AG09309 (cell line): ENCODE results near the gene KLK6.

Experiments used
- DNase-seq: peaks from one replicate; pipeline ENCODE4 v3.0.0-alpha.2; 2010; ENCODE audit warnings: low read depth
- H3K4me3 ChIP-seq: 2 replicates; pipeline ENCODE4 v1.5.1; 2011; ENCODE audit warnings: mild to moderate bottlenecking, low read depth, low read length, moderate library complexity; ENCODE audit not compliant: control insufficient read depth
- TF ChIP-seq, protein P1 (sequence below): IDR thresholded peaks from 2 replicates; pipeline ENCODE4 v1.5.1; 2011; ENCODE audit warnings: mild to moderate bottlenecking, low read depth, low read length, inconsistent platforms; ENCODE audit not compliant: insufficient read depth, control insufficient read depth; ENCODE audit errors: missing control alignments

KLK6 gene

DNA sequence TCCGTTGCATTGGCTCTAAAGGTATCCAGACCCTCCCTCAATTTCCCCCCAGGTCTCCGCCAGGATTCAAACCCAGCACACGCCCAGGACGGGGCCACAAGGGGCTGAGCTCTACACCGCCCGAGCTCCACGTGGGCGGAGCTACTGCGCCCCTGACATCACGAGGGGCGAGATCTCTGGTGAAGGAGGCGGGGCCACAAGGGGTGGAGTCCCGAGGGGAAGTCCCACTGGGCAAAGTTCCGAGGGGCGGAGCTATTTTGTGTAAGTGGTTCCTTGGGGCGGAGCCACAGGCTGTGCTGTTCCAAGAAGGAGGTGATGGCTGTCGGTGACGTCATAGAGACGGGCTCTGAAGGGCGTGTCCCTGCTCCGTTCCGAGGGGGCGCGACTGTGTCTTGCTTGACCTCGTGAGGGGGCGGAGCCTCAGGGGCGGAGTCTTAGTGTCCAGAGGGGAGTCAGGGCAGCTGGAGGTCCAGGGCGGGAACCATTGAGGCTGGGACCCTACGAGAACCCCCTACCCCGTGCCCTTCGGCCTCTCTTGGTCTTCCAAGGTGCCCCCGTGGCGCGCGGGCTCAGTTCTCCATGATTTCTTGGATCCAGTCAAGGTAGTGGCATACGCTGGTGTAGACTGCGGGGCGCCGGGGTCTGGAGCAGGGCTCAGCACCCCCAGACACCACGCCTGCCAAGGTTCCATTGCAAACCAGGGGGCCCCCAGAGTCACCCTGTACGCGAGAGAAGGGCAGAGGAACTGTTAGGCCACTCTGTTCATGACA, 33.3 kb upstream of the KLK6 start:
- DNase-seq = no peak
- H3K4me3 ChIP-seq = no peak overlapping the region
- TF ChIP-seq, protein P1, sequence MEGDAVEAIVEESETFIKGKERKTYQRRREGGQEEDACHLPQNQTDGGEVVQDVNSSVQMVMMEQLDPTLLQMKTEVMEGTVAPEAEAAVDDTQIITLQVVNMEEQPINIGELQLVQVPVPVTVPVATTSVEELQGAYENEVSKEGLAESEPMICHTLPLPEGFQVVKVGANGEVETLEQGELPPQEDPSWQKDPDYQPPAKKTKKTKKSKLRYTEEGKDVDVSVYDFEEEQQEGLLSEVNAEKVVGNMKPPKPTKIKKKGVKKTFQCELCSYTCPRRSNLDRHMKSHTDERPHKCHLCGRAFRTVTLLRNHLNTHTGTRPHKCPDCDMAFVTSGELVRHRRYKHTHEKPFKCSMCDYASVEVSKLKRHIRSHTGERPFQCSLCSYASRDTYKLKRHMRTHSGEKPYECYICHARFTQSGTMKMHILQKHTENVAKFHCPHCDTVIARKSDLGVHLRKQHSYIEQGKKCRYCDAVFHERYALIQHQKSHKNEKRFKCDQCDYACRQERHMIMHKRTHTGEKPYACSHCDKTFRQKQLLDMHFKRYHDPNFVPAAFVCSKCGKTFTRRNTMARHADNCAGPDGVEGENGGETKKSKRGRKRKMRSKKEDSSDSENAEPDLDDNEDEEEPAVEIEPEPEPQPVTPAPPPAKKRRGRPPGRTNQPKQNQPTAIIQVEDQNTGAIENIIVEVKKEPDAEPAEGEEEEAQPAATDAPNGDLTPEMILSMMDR = no peak

DNA sequence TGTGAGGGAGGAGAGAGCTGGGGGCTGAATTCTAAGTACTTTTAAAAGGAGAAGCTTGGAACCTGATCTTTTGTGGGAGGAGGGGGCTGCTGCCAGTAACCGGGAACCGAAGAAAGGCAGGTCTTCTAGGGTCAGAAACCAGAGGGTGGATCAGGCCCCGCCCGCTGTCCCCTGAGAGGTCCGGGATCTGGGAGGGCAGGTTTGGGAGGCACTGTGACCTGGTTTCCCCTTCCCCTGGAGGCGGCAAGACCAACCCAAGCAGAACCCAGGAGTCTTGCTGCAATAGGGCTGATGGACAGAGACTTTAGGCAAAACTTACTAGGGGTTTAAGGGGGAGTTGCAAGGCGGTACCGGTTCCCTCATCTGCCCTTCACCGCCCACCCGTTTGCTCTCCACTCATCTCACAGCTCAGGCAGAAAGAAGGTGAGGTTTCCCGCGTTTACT, 32.7 kb upstream of the KLK6 start:
- TF ChIP-seq, protein P1 = no peak
- H3K4me3 ChIP-seq = no peak overlapping the region
- no peak for DNase-seq

DNA sequence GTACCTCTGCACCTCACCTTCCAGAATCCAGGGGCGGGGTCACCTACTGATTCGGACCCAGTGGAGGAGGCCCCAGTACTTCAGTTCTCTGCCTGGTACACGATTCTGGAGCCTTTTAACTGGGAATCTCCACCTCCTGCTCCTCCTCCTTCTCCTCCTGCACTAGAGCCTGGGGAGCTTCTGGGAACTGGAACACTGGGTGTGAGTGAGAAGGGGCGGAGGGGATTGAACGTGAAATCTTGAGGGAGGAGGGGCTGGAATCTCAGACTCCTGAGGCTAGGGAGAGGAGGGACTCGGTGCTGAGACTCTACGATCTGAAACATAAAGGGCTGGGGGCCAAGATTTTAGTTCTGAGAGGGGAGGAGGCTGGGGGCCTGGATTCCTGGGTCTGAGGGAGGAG, 32.1 kb upstream of the KLK6 start, which contains the start of gene KLK8:
Gene KLK8, minus strand, starts transcription at position 90 of the 400 bp plus-strand sequence. CDS start 437 bp downstream, outside the sequence.
- no peak within 1 kb of the TSS for H3K4me3 ChIP-seq
- TF ChIP-seq, protein P1 = no peak
- DNase-seq = no peak

DNA sequence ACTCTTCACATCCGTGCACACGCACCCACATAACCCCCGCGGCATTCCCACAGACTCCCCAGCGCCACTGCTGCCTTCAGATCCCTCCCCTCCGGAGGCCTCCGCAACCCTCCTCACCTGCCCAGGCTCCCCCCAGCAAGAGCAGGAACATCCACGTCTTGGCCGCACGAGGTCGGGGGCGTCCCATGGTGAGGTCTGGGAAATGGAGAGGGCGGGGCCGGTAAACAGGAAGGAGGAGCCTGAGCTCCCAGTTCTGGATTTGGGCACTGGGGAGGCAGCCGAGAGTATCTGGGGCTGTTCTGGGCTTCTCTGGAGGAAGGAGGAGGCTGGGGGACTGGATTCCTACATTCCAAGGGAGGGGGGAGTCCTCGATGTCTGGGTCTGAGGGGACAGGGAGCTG, 31.6 kb upstream of the KLK6 start:
- TF ChIP-seq, protein P1 = no peak
- DNase-seq = no peak
- H3K4me3 ChIP-seq = no peak overlapping the region

DNA sequence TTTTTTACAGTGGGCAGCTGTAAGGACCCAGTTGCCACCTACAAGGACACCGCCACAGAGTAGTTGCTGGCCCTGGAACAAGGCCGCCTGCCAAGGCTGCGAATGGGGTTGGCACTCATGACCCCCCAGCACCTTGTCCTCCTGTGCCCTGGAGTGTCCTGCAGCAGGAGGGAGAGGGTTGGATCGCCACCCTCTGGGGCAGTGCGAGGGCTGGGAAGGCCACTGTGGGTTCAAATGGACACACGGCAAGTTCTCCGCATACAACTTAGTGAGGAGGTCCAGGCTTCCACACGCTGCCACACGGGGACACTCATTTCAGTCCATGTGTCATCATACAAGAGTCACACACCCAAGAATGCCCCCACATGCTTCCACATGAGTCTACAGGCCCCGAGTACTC, 31.0 kb upstream of the KLK6 start:
- H3K4me3 ChIP-seq = no peak overlapping the region
- TF ChIP-seq, protein P1 = no peak
- no peak for DNase-seq

DNA sequence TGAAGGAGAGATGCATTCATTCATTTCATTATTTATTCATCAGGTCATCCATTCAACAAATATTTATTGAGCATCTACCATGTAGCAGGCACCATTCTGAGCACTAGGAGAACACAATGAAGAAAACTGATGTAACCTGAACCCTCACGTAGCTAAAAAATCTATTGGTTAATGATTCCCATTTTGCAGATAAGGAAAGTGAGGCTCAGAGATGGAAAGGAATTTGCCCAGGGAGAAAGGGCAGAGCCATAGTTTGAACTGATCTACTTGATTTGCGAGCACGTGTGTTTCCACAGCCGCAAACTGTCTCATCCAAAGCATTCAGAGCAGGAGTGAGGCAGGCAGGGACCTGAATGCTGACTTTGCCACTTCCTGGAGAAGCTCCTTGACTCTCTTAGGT, 29.3 kb upstream of the KLK6 start:
- DNase-seq = no peak
- TF ChIP-seq, protein P1 = no peak
- H3K4me3 ChIP-seq = no peak overlapping the region
